Ectodermal cell (in vitro differentiated cells): ENCODE data around the gene LRRN4CL.
"Not testable (repeated sequence)": the region's sequence is repeated elsewhere in the genome, so short reads cannot be mapped to it uniquely, and the experiment has no call there.

Source experiments
- H3K27ac ChIP-seq: 2 replicates; pipeline ENCODE4 v1.7.0; 2013; ENCODE audit warnings: mild to moderate bottlenecking, low read depth, low read length; ENCODE audit not compliant: insufficient read depth, poor library complexity, severe bottlenecking
- H3K27me3 ChIP-seq: 2 replicates; pipeline ENCODE4 v1.7.0; 2013; ENCODE audit warnings: mild to moderate bottlenecking, low read length; ENCODE audit not compliant: insufficient read depth, control insufficient read depth, poor library complexity, severe bottlenecking
- H3K36me3 ChIP-seq: one replicate; pipeline ENCODE4 v1.7.0; 2013; ENCODE audit warnings: low read length; ENCODE audit not compliant: control insufficient read depth, insufficient read depth
- H3K4me1 ChIP-seq: one replicate; pipeline ENCODE4 v1.7.0; 2013; ENCODE audit warnings: low read length; ENCODE audit not compliant: control insufficient read depth, insufficient read depth
- H3K4me3 ChIP-seq: 2 replicates; pipeline ENCODE4 v1.7.0; 2013; ENCODE audit warnings: low read depth, low read length, control low read depth; ENCODE audit not compliant: insufficient read depth
- H3K9me3 ChIP-seq: 2 replicates; pipeline ENCODE4 v1.7.0; 2013; ENCODE audit warnings: mild to moderate bottlenecking, low read length, moderate library complexity; ENCODE audit not compliant: control insufficient read depth
- WGBS, 2 experiments: methylation state at CpG; one replicate each; pipeline ENCODE4 v1.1.7; 2013; ENCODE audit warnings: missing lambda C conversion rate in 2 of 2; 5-methylcytosine and 5-hydroxymethylcytosine counted together

LRRN4CL gene

DNA sequence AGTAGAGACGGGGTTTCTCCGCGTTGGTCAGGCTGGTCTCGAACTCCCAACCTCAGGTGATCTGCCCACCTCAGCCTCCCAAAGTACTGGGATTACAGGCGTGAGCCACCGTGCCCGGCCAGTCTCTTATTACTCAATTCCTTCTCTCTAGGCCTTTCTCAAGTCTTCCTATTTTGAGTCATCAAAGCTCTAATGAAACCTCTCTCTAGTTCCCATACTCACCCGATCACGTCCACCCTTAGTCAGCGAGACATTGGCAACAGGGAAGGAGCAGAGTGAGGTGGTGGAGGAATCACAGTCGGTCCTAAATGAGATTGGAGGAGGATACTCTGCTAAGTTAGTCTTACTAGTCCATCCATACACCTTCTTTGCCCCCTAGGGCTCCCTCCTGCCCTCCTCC, 12.9 kb upstream of the LRRN4CL start:
- WGBS, 2 experiments, result 92 to 96% methylated on average over 11 of the region's 11 CpGs
- H3K36me3 ChIP-seq, result peaks cover 4% of the 10 kb centered on the region
- H3K9me3 ChIP-seq, result no peaks in the 10 kb centered on the region
- H3K27ac ChIP-seq, result no peak overlapping the region
- no peaks in the 10 kb centered on the region for H3K27me3 ChIP-seq
- H3K4me3 ChIP-seq, result no peak overlapping the region
- H3K4me1 ChIP-seq, result peaks cover 12% of the 10 kb centered on the region

- H3K4me3 ChIP-seq, result no peak overlapping the region
- H3K9me3 ChIP-seq, result no peaks in the 10 kb centered on the region
- no peaks in the 10 kb centered on the region for H3K27me3 ChIP-seq
- WGBS, 2 experiments, result 74 to 81% methylated on average over 14 of the region's 14 CpGs
- peaks cover 20% of the 10 kb centered on the region for H3K36me3 ChIP-seq
- H3K27ac ChIP-seq, result no peak overlapping the region
- no peaks in the 10 kb centered on the region for H3K4me1 ChIP-seq
Measured at GRCh38 chr11:62694455-62695167, 5.3 kb upstream of the LRRN4CL start.

GRCh38 chr11:62693624-62694023, 4.3 kb upstream of the LRRN4CL start:
- H3K27ac ChIP-seq, H3K9me3 ChIP-seq, H3K4me1 ChIP-seq, H3K27me3 ChIP-seq, H3K4me3 ChIP-seq: not testable (repeated sequence)
- 61 to 74% methylated on average over 4 of the region's 4 CpGs for WGBS, 2 experiments
- H3K36me3 ChIP-seq, result peaks cover 20% of the 10 kb centered on the region

DNA sequence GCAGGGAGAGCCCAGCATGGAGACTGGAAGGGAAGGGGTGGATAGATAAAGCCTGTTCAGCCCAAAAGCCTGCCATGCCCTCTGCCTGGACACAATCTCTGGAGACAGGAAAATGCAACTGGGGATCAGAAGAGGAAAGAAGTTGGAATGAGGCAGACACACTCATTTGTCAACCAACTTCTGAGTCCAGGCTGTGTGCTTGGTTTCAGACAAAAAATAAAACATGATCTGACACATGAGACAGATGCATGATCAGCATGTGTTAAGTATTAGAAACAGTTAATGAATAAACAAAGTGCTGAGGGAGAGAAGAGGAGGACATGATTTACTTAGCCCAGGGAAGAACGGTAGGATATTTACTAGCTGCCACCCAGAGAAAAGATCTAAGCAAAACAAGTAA, 839 bp downstream of the LRRN4CL start:
- 87 to 94% methylated on average over 1 of the region's 1 CpG for WGBS, 2 experiments
- Histone ChIP-seq H3K27me3 (no peaks in the 10 kb centered on the region), H3K27ac (no peak overlapping the region), H3K9me3 (no peaks in the 10 kb centered on the region), H3K4me3 (no peak overlapping the region), H3K36me3 (peaks cover 20% of the 10 kb centered on the region), H3K4me1 (no peaks in the 10 kb centered on the region)

DNA sequence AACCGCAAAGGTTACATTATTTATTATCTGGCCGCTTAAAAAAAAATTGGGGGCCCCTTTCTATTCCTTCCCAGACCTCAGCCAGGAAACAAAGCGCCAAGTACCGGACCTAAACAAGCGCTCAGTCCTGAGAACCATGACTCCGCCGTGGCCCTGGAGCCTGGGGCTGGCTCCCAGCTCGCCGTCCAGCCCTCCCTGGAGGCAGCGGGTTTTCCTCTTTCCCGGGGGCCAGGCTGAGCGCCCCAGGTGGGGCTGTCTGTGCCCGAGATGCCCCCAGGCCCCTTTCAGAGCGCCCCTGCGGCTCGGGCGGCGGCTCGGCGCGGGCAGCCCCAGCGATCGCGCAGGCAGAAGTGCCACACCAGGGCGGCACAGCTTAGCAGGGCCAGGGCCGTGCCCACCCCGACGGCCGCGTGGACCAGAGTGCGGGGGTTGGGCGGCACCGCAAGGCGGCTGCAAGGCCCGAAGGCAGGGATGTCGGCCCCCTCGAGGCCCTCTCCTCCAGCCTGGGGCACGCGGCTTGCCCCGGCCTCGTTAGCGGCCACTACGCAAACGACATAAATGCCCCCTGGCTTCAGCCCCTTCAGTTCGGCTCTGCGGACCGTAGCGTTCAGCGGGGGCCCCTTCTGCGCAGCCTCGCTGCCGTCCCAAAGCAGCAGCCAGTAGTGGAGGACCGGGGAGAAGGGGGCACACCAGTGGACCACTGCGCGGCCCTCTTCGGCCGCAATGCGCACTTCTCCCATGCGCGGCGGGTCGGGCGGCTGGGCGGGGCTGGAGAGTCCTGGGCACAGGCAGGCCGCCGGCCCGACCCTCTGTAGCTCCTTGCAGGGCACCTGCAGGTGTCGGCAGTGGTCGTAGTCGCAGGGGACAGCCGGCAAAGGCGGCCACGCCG, 1.6 kb downstream of the LRRN4CL start:
- Histone ChIP-seq H3K4me1 (no peaks in the 10 kb centered on the region), H3K4me3 (no peak overlapping the region), H3K27me3 (no peaks in the 10 kb centered on the region), H3K9me3 (no peaks in the 10 kb centered on the region), H3K27ac (no peak overlapping the region), H3K36me3 (peaks cover 17% of the 10 kb centered on the region)
- WGBS, 2 experiments, result 93 to 94% methylated on average over 74 of the region's 74 CpGs

DNA sequence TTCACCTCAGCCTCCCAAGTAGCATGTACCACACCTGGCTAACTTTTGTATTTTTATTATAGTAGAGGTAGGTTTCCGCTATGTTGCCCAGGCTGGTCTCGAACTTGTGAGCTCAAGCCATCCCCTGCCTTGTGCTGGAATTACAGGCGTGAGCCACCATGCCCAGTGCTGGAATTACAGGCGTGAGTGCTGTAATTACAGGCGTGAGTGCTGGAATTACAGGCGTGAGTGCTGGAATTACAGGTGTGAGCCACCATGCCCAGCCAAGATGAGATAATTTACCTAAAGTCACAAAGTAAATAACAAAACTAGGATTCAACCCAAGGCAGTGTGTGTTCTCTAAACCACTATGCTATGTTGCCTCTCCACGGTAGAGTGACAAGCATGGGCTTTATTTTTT, 6.8 kb downstream of the LRRN4CL start:
- Histone ChIP-seq H3K9me3 (no peaks in the 10 kb centered on the region), H3K27ac (no peak overlapping the region), H3K36me3 (peaks cover 6% of the 10 kb centered on the region), H3K4me1 (peaks cover 8% of the 10 kb centered on the region), H3K27me3 (no peaks in the 10 kb centered on the region), H3K4me3 (no peak overlapping the region)
- 90 to 92% methylated on average over 6 of the region's 7 CpGs for WGBS, 2 experiments

DNA sequence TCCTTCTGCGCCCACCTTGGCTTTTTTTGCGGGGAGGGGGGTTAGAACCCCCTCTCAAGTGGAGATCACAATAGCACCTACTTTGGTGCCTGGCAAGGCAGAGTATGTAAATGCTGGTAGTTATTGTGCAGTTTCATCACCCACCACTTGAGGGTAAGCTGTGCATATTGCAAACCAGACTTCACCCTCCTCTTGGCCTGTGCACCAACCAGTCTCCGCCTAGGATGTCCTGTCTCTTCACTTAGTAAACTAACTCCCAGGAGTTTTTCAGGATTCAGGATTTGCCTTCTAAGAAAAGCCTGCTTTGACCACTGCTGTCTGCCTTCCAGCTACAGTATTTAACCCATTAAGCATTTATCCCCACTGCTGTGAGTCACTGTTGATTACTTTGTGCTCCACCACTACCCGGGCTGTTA, 8.5 kb downstream of the LRRN4CL start:
- H3K9me3 ChIP-seq, result no peaks in the 10 kb centered on the region
- no peak overlapping the region for H3K4me3 ChIP-seq
- H3K4me1 ChIP-seq, result peaks cover 11% of the 10 kb centered on the region
- no peak overlapping the region for H3K27ac ChIP-seq
- WGBS, 2 experiments, result 86 to 89% methylated on average over 3 to 4 of the region's 4 CpGs
- peaks cover 9% of the 10 kb centered on the region for H3K36me3 ChIP-seq
- no peaks in the 10 kb centered on the region for H3K27me3 ChIP-seq

DNA sequence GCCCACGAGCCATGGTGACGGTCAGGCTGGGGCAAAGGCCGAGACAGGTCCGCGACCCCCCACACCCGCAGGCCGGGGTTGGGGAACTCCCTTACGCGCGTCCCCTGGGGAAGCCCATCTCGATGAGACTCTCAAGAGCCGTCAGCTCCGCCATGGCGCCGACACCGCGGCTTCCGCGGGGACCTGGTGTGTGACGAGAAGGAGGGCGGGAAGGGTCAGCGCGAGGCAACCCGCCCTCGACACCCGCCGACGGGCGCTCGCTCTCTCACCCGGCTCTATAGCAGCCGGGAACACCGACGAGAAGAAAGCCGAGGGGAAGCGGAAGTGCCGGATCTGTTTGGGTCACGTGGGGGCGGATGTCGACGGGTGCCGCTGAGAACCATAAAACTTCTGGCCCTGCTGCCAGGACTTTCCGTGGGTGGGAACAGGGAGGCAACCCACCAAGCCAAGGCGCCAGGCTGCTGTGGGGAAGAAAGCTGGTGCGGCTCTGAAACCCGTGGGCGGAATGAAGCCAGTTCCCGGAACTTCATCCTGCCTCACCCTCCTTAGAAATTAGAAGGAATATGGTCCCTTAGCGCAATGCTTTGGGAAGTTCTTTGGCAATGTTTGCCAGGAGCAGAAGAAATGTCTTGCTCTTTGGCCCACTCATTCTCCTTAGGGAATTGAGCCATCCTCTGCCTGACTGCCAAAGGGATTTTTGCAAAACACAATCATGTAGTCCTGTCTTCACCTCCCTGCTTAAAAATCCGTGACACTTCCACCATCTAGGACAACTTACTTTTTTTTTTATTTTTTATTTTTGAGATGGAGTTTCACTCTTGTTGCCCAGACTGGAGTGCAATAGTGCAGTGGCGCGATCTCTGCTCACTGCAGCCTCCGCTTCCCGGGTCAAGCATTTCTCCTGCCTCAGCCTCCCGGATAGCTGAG, 10.3 kb downstream of the LRRN4CL start, which contains the start of gene UBXN1:
Gene UBXN1, minus strand, starts transcription at position 304 of the 927 bp plus-strand sequence. Its CDS starts 150 bp downstream, at position 154.
- Histone ChIP-seq H3K27ac (peak within 1 kb of the TSS; percentile 56), H3K9me3 (no peaks in the 10 kb centered on the region), H3K4me1 (peaks cover 11% of the 10 kb centered on the region), H3K36me3 (peaks cover 12% of the 10 kb centered on the region), H3K27me3 (no peaks in the 10 kb centered on the region), H3K4me3 (peak within 1 kb of the TSS; percentile 99)
- 11 to 12% methylated on average over 55 of the region's 55 CpGs for WGBS, 2 experiments

GRCh38 chr11:62678433-62678769, 10.9 kb downstream of the LRRN4CL start:
- Histone ChIP-seq H3K4me3 (peak overlapping the region; percentile 99), H3K27me3 (no peaks in the 10 kb centered on the region), H3K9me3 (no peaks in the 10 kb centered on the region), H3K4me1 (peaks cover 11% of the 10 kb centered on the region), H3K36me3 (peaks cover 12% of the 10 kb centered on the region), H3K27ac (peak overlapping the region; percentile 50)
- 7 to 10% methylated on average over 16 of the region's 16 CpGs for WGBS, 2 experiments
